HL-60/S4 treated with retinoic acid at 250 ng/mL for 4 days and 3 days (cell line): ENCODE results near the gene PMM2.
"Not testable (repeated sequence)": the region's sequence is repeated elsewhere in the genome, so short reads cannot be mapped to it uniquely, and the experiment has no call there.

Source experiments
- in situ Hi-C: fragments of 300-500 bp; cut with MboI; formaldehyde crosslinking; loops from 2 replicates; pipeline ENCODE4 v1.7.0; 2022; ENCODE audit warnings: low sequenced_read_pairs

PMM2 gene

DNA sequence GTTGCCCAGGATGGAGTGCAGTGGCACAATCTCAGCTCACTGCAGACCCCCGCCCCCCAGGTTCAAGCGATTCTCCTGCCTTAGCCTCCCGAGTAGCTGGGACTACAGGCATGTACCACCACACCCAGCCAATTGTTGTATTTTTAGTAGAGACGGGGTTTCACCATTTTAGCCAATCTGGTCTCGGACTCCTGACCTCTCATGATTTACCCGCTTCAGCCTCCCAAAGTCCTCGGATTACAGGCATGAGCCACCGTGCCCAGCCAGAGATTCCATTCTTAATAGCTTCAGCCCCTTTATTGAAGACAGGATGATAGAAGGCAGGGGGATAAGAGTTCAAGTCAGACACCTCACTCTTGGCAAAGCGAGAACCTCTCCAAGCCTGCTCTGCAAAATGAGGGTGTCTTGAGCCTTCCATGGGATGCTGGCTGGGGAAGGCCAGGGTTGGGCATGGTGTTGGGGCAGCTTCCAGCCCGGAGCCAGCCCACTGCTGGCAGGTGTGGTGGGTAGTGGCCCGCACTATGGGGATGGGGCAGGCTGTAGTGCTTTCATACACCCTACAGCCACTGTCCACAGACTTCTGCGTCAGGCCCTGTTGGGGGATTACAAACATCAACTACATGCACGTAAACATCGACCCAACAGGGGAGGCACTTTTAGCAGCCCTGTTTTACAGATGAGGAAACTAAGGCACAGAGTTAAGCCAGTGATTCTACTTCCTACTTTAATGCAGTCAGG lies 67.7 kb downstream of the PMM2 start:
- in situ Hi-C loops: no loop called here

GRCh38 chr16:8866118-8866883 lies 68.7 kb downstream of the PMM2 start:
- in situ Hi-C loops: no loop called here

DNA sequence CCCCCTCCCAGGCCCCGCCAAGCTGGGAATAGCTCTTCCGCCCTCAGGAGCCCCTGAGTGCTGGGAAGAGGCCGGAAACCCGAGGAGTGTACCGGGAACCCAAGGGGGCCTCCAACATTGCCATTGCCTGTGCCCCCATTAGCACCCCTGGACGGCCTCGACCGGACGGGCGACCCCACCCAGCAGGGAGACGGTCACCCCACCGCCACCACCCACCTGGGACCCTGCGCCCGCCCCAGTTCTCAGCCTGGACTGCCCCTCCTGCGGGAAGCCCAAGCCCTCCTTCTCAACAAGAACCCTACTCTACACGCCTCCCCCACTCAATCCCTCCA lies 69.2 kb downstream of the PMM2 start:
- in situ Hi-C loops: no loop called here

- in situ Hi-C loops: no loop called here
Observed at GRCh38 chr16:8867216-8867931, 69.7 kb downstream of the PMM2 start.

- in situ Hi-C loops: no loop called here
Observed at GRCh38 chr16:8867932-8868415, 70.3 kb downstream of the PMM2 start.

DNA sequence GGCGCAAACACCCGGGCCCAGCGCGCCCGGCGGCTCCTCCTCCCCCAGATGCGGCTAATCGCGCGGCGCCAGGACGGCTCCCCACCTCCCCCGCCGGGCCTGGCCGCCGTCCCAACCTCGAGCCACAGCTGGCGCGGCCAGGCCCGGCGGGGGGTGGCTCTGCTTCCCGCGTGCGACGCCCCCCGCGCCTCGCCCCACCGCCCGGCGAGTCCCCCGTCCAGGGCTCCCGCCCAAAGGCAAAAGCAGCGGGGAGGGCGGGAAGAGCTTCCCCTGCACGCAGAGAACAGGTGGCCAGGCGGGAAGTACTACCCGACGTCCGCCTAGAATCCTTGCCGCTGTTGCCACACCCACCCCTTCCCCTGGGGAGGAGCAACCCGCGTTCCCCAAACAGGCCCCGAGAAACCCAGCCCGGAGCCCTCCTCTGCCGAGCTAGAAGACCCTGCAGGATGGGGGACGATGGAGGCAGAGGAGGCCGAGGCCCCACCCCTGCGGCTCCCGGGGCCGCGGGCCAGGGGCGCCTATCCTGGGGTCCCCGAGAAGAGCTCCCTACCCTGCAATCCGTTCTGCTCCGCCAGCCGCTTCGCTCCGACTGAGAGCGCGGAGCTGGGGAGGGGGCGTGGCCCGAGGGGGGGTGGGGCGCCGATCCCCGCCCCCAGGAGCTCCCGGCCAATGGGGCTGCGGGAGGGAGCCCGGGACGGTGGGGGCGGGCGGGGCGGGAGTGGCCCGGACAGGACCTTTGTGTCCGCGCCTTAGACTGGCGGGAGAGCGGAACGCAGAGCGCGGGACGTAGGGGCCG lies 71.0 kb downstream of the PMM2 start, which contains the start of gene CARHSP1:
TSS of gene CARHSP1 (minus strand) at position 591 of the 796 bp plus-strand sequence. CDS start 9,678 bp downstream, outside the sequence.
- in situ Hi-C loops: no loop called here

DNA sequence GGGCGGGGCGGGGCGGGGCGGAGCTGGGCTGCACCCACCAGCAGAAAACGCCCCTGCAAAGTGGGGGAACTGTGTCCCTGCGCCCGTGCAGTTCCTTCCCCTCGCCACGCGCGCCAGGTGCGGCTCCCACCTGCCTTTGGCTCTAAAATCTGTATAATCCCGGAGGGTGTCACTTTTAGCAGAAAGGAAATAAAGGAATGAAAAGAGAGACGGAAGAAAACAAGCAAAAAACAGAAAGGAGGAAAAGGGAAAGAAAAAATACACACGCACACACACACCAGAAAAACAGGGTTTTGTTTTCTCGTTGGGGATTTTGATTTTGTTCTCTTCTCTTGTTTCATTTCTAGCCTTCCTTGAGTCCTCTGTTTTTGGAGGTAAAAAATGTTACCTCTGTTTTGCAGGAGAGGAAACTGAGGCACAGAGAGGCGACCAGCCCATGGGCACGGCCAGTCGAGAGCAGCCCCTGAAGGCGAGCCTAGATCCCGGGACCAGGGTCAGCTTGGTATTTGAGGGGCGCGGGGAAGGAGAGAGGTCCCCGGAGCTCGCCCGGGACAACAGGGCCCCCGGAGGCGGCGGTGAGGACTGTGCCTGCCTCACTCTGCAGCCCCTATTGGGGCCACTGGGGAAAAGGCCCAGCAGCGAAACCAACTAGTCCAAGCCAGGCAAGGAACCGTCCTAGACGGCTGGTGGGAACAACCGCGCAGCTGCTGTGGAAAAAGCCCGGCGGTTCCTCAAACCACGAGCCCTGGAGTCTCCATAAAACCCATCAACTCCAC lies 71.8 kb downstream of the PMM2 start:
- in situ Hi-C loops: no loop called here

DNA sequence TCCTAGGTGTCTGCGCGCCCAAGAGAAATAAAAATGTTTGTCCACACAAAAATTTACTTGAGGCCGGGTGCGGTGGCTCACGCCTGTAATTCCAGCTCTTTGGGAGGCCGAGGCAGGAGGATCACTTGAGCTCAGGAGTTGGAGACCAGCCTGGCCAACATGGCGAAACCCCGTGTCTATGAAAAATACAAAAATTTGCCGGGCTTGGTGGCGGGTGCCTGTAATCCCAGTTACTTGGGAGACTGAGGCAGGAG lies 72.3 kb downstream of the PMM2 start:
- in situ Hi-C loops: not testable (repeated sequence)

DNA sequence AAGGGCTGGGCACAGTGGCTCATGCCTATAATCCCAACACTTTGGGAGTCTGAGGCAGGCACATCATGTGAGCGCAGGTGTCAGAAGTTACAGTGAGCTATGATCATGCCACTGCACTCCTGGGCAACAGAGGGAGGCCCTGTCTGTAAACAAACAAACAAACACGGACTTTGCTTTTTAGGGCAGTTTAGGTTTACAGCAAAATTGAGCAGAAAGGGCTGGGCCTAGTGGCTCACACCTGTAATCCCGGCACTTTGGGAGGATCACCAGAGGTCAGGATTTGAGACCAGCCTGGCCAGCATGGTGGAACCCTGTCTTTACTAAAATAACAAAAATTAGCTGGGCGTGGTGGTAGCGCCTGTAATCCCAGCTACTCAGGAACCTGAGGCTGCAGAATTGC lies 74.4 kb downstream of the PMM2 start:
- in situ Hi-C loops: no loop called here

GRCh38 chr16:8872967-8873865 lies 75.6 kb downstream of the PMM2 start:
- in situ Hi-C loops: no loop called here

GRCh38 chr16:8873866-8874195 lies 76.2 kb downstream of the PMM2 start:
- in situ Hi-C loops: not testable (repeated sequence)

- in situ Hi-C loops: no loop called here
Observed at GRCh38 chr16:8874388-8874787, 76.7 kb downstream of the PMM2 start.

- in situ Hi-C loops: not testable (repeated sequence)
Observed at GRCh38 chr16:8875317-8875716, 77.7 kb downstream of the PMM2 start.

GRCh38 chr16:8877894-8878522 lies 80.4 kb downstream of the PMM2 start:
- in situ Hi-C loops: no loop called here

GRCh38 chr16:8878523-8878911 lies 80.9 kb downstream of the PMM2 start:
- in situ Hi-C loops: no loop called here

DNA sequence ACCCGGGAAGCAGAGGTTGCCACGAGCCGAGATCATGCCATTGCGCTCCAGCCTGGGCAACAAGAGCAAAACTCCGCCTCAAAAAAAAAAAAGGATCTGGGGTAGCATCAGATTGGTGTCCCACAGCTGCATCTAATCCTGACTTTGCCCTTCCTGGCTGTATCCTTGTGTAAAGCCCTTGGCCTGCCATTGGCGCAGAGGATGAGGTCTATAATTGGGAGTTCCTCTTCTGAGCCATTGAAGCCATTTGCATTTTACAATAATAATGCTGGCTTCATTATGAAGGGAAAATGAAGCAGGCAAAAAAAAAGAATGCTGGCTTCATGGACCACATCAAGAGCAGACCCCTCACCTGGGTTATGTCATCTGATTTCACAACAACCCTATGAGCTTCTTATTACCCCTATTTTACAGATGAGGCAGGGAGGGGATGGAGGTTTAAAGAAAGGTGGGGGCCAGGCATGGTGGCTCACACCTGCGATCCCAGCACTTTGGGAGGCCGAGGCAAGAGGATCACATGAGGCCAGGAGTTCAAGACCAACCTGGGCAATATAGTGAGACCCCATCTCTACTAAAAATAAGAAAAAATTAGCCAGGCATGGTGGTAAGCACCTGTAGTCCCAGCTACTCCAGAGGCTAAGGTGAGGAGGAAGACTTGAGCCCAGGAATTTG lies 83.3 kb downstream of the PMM2 start:
- in situ Hi-C loops: loop anchor here (10.0 kb wide), 1 partner anchor 316 kb away; no protein-coding TSS in a partner anchor

DNA sequence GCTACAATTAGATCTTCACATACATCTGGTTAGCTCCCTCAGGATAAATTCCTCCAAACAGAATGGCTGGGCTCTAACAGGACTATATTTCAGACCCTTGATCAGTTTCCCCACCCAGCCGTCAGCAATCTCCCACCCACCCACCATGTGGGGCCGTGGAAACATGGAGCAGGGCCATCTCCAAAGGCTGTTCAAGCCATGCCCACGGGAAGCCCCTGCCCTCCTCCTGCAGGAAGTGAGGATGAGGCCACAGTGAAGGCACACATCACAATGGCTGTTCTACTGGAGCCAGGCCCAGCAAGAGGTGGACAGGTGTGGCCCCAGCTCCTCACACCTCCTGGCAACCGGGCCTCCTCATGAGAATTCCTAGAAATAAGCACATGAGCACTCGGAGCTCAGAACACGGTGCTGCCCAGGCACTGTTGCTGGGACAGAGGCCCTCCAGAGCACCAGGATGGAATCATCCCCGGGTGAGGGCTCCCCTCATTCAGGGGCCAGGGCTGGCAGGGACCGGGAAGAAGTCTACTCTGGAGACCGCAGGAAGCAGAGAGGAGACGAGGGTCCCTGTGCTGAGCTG lies 84.5 kb downstream of the PMM2 start, which contains the start of gene LITAFD:
TSS of gene LITAFD (plus strand) at position 311 of the 577 bp plus-strand sequence. CDS start 2,005 bp downstream, outside the sequence.
- in situ Hi-C loops: loop anchor here (10.0 kb wide), 1 partner anchor 317 kb away; no protein-coding TSS in a partner anchor
